Measurements from ENCODE around the gene TPST2.

- no peak for TF ChIP-seq CTCF (conservative IDR thresholded peaks at IDR 0.05; ENCODE audit: low read depth, low read length)
- no peak for TF ChIP-seq EZH2 (IDR thresholded peaks at IDR 0.05; ENCODE audit: borderline replicate concordance, low read depth, low read length, poor library complexity, severe bottlenecking)
Measured at GRCh38 chr22:26547426-26547825, 42.5 kb downstream of the TPST2 start.

All from A673 (cell line).